Caco-2 (cell line): ENCODE data around the gene NDFIP1. TPM values are rescaled to one million over a fixed set of nuclear protein-coding genes. Genes with fewer than 3 reads are reported as not detected.

Experiments used
- BruUV-seq: library from RNA; stranded (reverse); fragments of 400-500 nt; replicated peaks from 2 replicates; lab custom pipeline; 2021; lab: Mats Ljungman, UMichigan
- CTCF ChIA-PET: fragments of 300-600 bp; sonication (Branson Sonifier 250); formaldehyde crosslinking; loops from one replicate; lab custom pipeline; 2022; ENCODE audit warnings: antibody characterized with exemption; lab: Charles Lee
- POLR2A ChIA-PET: fragments of 300-600 bp; sonication (Branson Sonifier 250); formaldehyde crosslinking; loops from one replicate; lab custom pipeline; 2022; ENCODE audit warnings: antibody characterized with exemption; lab: Charles Lee
- DNase-seq, 2 experiments: peaks; one replicate each; pipeline versions ENCODE4 v3.0.0 to v3.0.0-alpha.2; 2020 to 2022
- H3K27me3 ChIP-seq: replicated peaks from 2 replicates; pipeline ENCODE4 v1.6.0; 2011; ENCODE audit warnings: low read length; ENCODE audit not compliant: control insufficient read depth, insufficient read depth
- H3K36me3 ChIP-seq: 2 replicates; pipeline ENCODE4 v1.5.1; 2011; ENCODE audit warnings: low read length; ENCODE audit not compliant: control insufficient read depth, insufficient read depth
- H3K4me1 ChIP-seq: fragments of 250-450 bp; sonication (Bioruptor Pico); 2 replicates; pipeline ENCODE4 v1.5.1; 2020; ENCODE audit warnings: mild to moderate bottlenecking
- H3K4me3 ChIP-seq: 2 replicates; pipeline ENCODE4 v1.5.1; 2011; ENCODE audit warnings: low read depth, mild to moderate bottlenecking, control low read depth, low read length
- H3K9me3 ChIP-seq: fragments of 250-450 bp; sonication (Bioruptor Pico); 2 replicates; pipeline ENCODE4 v1.5.1; 2020; ENCODE audit warnings: mild to moderate bottlenecking, moderate library complexity
- H3K27ac Mint-ChIP-seq: one replicate; pipeline ENCODE4 v1.8.0; 2022; ENCODE audit warnings: mixed read lengths; ENCODE audit not compliant: unreplicated experiment
- H3K27me3 Mint-ChIP-seq: one replicate; pipeline ENCODE4 v1.8.0; 2022; ENCODE audit warnings: mixed read lengths; ENCODE audit not compliant: insufficient read depth, unreplicated experiment
- H3K36me3 Mint-ChIP-seq: one replicate; pipeline ENCODE4 v1.8.0; 2022; ENCODE audit warnings: mild to moderate bottlenecking, mixed read lengths; ENCODE audit not compliant: insufficient read depth, unreplicated experiment
- H3K4me1 Mint-ChIP-seq: one replicate; pipeline ENCODE4 v1.8.0; 2022; ENCODE audit warnings: low read depth, mixed read lengths; ENCODE audit not compliant: unreplicated experiment
- H3K4me3 Mint-ChIP-seq: one replicate; pipeline ENCODE4 v1.8.0; 2022; ENCODE audit warnings: mild to moderate bottlenecking, moderate library complexity, mixed read lengths; ENCODE audit not compliant: unreplicated experiment
- H3K9me3 Mint-ChIP-seq: one replicate; pipeline ENCODE4 v1.8.0; 2022; ENCODE audit warnings: mixed read lengths; ENCODE audit not compliant: unreplicated experiment
- intact Hi-C: fragments of 100-400 bp; cut with micrococcal nuclease; formaldehyde crosslinking; loops from one replicate; pipeline ENCODE4 v1.10.0; 2022; ENCODE audit not compliant: unreplicated experiment
- total RNA-seq: library from RNA; stranded (reverse); gene quantifications from 2 replicates; pipeline ENCODE4 v1.2.3, GENCODE V29; 2022
- TF ChIP-seq, protein P1 (sequence below), 2 experiments: fragments of 200-600 bp in 1 of 2; IDR thresholded peaks; 1 replicate in 1 of 2; 2 replicates in 1 of 2; pipeline versions ENCODE4 v1.5.1 to v1.8.0; 2011 to 2022; ENCODE audit warnings: antibody characterized with exemption in 1 of 2, control low read depth in 1 of 2, inconsistent platforms in 1 of 2, low read depth in 1 of 2, low read length in 1 of 2, mild to moderate bottlenecking in 1 of 2, moderate library complexity in 1 of 2; ENCODE audit not compliant: insufficient read depth in 1 of 2, severe bottlenecking in 1 of 2, unreplicated experiment in 1 of 2

Gene NDFIP1
- total RNA-seq, 1 experiment from 2014 or later, result 51.6 TPM

DNA sequence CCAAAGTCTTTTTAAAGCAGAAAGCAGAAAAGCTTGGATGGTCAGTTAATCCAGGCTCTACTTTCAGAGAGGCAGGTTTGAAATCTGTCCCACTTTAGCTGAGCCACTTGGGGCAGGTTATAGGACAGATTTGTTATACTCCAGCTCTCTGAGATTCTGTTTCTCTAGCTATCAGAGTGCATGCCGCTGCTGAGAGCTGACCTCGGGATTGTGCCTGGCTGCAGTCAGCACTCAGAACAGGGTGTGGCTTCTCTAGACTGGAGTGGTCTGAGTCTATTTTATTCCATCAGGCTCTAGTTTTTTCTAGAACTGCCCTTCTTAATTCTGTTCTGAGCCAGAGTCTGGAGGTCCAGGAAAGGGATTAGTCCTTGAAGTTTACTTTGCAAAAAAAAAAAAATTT is 67.7 kb downstream of the NDFIP1 start:
- no peaks in the 10 kb centered on the region for H3K36me3 ChIP-seq
- CTCF ChIA-PET, result no interaction called here
- no peaks in the 10 kb centered on the region for H3K27me3 ChIP-seq
- H3K4me3 ChIP-seq, result no peak overlapping the region
- H3K4me1 ChIP-seq, result peaks cover 10% of the 10 kb centered on the region
- TF ChIP-seq, protein P1, sequence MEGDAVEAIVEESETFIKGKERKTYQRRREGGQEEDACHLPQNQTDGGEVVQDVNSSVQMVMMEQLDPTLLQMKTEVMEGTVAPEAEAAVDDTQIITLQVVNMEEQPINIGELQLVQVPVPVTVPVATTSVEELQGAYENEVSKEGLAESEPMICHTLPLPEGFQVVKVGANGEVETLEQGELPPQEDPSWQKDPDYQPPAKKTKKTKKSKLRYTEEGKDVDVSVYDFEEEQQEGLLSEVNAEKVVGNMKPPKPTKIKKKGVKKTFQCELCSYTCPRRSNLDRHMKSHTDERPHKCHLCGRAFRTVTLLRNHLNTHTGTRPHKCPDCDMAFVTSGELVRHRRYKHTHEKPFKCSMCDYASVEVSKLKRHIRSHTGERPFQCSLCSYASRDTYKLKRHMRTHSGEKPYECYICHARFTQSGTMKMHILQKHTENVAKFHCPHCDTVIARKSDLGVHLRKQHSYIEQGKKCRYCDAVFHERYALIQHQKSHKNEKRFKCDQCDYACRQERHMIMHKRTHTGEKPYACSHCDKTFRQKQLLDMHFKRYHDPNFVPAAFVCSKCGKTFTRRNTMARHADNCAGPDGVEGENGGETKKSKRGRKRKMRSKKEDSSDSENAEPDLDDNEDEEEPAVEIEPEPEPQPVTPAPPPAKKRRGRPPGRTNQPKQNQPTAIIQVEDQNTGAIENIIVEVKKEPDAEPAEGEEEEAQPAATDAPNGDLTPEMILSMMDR (IDR thresholded peaks at IDR 0.05; ENCODE audit: insufficient read depth in 1 of 2, low read depth in 1 of 2, low read length in 1 of 2, severe bottlenecking in 1 of 2, unreplicated experiment in 1 of 2), result no peak
- Mint-ChIP-seq H3K27ac (no peak overlapping the region), H3K27me3 (no peaks in the 10 kb centered on the region), H3K4me3 (no peak overlapping the region), H3K4me1 (peaks cover 8% of the 10 kb centered on the region), H3K9me3 (no peaks in the 10 kb centered on the region), H3K36me3 (no peaks in the 10 kb centered on the region)
- no TSS peak for BruUV-seq
- no peaks in the 10 kb centered on the region for H3K9me3 ChIP-seq
- POLR2A ChIA-PET, result no interaction called here
- DNase-seq, result no peak
- intact Hi-C loops, result no loop called here

GRCh38 chr5:142178651-142179050 is 70.1 kb downstream of the NDFIP1 start:
- no peaks in the 10 kb centered on the region for H3K36me3 Mint-ChIP-seq
- H3K4me3 Mint-ChIP-seq, result no peak overlapping the region
- H3K36me3 ChIP-seq, result no peaks in the 10 kb centered on the region
- H3K9me3 Mint-ChIP-seq, result no peaks in the 10 kb centered on the region
- no peaks in the 10 kb centered on the region for H3K27me3 ChIP-seq
- no peaks in the 10 kb centered on the region for H3K9me3 ChIP-seq
- H3K27me3 Mint-ChIP-seq, result no peaks in the 10 kb centered on the region
- ChIA-PET CTCF (no interaction called here), POLR2A (no interaction called here)
- no peak for DNase-seq
- peaks cover 16% of the 10 kb centered on the region for H3K4me1 ChIP-seq
- TF ChIP-seq, protein P1 (IDR thresholded peaks at IDR 0.05; ENCODE audit: insufficient read depth in 1 of 2, low read depth in 1 of 2, low read length in 1 of 2, severe bottlenecking in 1 of 2, unreplicated experiment in 1 of 2), result no peak
- no peak overlapping the region for H3K4me3 ChIP-seq
- H3K27ac Mint-ChIP-seq, result no peak overlapping the region
- intact Hi-C loops, result no loop called here
- peaks cover 6% of the 10 kb centered on the region for H3K4me1 Mint-ChIP-seq
- BruUV-seq, result no TSS peak

- H3K36me3 Mint-ChIP-seq, result no peaks in the 10 kb centered on the region
- H3K27me3 Mint-ChIP-seq, result no peaks in the 10 kb centered on the region
- Histone ChIP-seq H3K4me1 (peaks cover 18% of the 10 kb centered on the region), H3K9me3 (no peaks in the 10 kb centered on the region), H3K4me3 (no peak overlapping the region), H3K36me3 (no peaks in the 10 kb centered on the region), H3K27me3 (no peaks in the 10 kb centered on the region)
- H3K27ac Mint-ChIP-seq, result no peak overlapping the region
- intact Hi-C loops, result no loop called here
- peaks cover 9% of the 10 kb centered on the region for H3K4me1 Mint-ChIP-seq
- TF ChIP-seq, protein P1 (IDR thresholded peaks at IDR 0.05; ENCODE audit: insufficient read depth in 1 of 2, low read depth in 1 of 2, low read length in 1 of 2, severe bottlenecking in 1 of 2, unreplicated experiment in 1 of 2), result no peak
- no peak for DNase-seq
- POLR2A ChIA-PET, result no interaction called here
- H3K4me3 Mint-ChIP-seq, result no peak overlapping the region
- no peaks in the 10 kb centered on the region for H3K9me3 Mint-ChIP-seq
- CTCF ChIA-PET, result no interaction called here
- BruUV-seq, result no TSS peak
Observed at GRCh38 chr5:142179776-142180387, 71.3 kb downstream of the NDFIP1 start.
